Erythroblast (primary cell): ENCODE data around the gene KIF13A.
"Not testable (repeated sequence)": the region's sequence is repeated elsewhere in the genome, so short reads cannot be mapped to it uniquely, and the experiment has no call there.

Source experiments
- DNase-seq, 2 experiments: peaks; one replicate each; lab custom pipeline; 2025; lab: John Stamatoyannopoulos, UW
- GATA1 ChIP-seq: IDR thresholded peaks from 2 replicates; pipeline ENCODE4 v1.6.1; 2011; ENCODE audit warnings: low read depth, mild to moderate bottlenecking, control low read depth, low read length, moderate library complexity
- POLR2A ChIP-seq: IDR thresholded peaks from 2 replicates; pipeline ENCODE4 v1.6.1; 2011; ENCODE audit warnings: mild to moderate bottlenecking, low read length

Gene KIF13A

DNA sequence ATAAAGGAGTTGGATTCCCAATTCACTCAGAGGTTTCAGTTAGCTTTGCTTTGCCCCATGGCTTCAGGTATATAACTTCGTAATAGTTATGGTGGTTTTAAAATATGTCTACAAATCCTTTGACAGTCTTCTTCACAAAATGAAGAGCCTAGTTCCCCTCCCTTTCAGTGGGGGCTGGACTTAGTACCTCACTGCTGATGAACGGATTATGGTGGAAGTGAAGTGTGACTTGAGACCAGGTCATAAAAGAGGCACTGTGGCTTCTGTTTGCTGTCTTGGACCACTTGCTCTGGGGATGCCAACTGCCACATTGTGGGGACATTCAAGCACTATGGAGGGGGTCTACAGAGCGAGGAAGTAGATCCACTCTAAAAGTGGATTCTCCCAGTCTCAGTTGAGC, 233.2 kb downstream of the KIF13A start:
- no peak for TF ChIP-seq POLR2A
- no peak for TF ChIP-seq GATA1
- DNase-seq = no peak

DNA sequence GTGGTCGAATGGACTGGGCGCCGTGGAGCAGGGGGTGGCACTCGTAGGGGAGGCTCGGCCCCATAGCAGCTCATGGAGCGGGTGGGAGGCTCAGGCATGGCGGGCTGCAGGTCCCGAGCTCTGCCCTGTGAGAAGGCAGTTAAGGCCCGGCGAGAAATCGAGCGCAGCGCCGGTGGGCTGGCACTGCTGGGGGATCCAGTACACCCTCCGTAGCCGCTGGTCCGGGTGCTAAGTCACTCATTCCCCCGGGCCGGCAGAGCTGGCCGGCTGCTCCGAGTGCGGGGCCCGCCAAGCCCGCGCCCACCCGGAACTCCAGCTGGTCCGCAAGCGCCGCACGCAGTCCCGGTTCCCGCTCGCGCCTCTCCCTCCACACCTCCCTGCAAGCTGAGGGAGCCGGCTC, 242.1 kb downstream of the KIF13A start:
- DNase-seq = not testable (repeated sequence)

DNA sequence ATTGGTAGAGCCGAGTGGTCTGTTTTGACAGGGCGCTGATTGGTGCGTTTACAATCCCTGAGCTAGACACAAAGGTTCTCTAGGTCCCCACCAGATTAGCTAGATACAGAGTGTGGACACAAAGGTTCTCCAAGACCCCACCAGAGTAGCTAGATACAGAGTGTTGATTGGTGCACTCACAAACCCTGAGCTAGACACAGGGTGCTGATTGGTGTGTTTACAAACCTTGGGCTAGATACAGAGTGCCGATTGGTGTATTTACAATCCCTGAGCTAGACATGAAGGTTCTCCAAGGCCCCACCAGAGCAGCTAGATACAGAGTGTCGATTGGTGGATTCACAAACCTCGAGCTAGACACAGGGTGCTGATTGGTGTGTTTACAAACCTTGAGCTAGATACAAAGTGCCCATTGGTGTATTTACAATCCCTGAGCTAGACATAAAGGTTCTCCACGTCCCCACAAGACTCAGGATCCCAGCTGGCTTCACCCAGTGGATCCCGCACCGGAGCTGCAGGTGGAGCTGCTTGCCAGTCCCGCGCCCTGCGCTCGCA, 242.6 kb downstream of the KIF13A start:
- not testable (repeated sequence) for DNase-seq

DNA sequence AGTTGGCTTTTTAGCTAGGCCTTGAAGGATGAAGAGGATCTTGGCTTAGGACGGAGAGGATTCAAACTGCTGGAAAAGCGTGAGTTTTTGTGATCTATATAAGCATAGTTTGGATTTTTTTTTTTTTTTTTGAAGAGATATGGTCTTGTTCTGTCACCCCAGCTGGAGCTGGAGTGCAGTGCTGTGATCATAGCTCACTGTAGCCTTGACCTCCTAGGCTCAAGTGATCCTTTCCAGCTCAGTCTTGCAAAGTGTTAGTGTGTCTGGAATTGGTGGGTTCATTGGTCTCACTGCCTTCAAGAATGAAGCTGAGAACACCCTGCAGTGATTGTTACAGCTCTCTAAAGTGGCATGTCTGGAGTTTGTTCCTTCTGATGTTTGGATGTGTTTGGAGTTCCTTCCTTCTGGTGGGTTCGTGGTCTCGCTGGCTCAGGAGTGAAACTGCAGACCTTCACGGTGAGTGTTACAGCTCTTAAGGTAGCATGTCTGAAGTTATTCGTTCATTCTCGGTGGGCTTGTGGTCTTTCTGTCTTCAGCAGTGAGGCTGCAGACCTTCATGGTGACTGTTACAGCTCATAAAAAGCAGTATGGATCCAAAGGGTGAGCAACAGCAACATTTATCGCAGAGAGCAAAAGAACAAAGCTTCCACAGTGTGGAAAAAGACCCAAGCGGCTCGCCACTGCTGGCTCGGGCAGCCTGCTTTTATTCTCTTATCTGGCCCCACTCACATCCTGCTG, 243.2 kb downstream of the KIF13A start:
- TF ChIP-seq POLR2A (no peak), GATA1 (no peak)
- DNase-seq = no peak

DNA sequence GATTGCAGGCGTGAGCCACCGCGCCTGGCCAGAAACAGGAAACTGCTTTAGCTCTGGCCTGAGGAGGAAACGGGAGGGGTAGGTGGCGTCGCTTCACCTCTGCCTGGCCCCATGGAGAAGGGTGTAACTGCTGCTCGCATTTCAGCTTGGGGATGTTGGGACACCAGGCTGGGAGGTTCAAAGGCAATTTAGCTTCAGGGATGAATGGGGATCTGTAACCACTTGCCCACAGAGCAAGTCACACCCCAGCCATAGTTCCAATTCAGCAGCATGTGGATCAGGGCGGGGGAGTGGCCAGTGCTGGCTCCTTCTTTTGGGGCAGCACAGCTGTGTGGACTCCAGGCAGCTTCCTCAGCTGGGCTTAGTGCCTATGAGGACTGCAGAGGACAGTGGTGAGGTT, 245.9 kb downstream of the KIF13A start:
- TF ChIP-seq GATA1 = no peak
- TF ChIP-seq POLR2A = no peak

DNA sequence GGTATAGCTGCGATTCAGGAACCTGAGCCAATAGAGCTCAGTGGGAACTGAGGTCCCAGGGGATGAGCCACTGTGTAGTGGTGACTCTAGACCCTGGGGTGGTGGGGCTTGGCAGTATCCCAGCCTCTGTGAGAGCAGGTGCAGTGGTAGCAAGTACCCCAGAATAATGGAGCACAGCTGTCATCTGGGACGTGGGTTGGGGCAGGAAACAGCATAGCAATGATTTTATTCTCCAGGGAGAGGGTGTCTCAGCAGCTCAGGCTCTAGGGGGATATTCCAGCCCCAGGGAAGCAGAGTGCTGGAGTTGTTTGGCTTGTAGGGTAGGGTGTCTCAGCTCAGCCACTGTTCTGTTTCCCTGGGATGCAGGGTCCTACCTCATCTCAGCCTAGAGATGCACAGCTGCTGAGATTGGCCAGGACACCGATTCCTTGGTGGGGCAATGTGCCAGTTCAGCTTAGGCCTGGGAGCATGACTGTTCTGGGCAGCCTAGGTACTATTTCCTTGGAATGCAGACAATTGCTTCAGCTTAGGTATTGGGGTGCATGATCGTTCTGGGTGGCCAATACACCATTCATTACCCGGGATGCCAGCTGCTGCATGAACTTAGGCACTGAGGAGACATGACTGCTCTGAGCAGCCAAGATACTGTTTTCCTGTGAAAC, 246.7 kb downstream of the KIF13A start:
- TF ChIP-seq POLR2A (no peak), GATA1 (no peak)
- no peak for DNase-seq

More for the DNA sequence above, 245.9 kb downstream of the KIF13A start:
- no peak for DNase-seq

DNA sequence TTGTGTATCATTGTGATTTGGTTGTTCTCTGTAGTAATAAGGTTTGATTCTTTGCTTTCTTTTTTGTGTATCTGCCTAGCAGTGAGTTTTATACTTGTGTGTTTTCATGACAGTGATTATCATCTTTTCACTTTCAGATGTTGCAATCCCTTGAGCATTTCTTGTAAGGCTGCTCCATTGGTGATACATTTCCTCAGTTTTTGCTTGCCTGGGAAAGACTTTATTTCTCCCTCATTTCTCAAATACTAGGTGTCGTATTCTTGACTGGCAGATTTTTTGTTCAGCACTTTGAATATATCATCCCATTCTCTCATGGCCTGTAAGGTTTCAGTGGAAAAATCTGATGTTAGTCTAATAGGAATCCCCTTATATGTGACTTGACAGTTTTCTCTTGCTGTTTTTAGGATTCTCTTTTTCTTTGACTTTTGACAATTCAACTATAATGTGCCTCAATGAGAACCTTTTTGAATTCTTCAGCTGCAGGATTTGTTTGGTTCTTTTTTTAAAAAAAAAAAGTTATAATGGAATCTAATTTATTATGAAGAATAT, 249.7 kb downstream of the KIF13A start:
- TF ChIP-seq GATA1 (no peak), POLR2A (no peak)
- no peak for DNase-seq

DNA sequence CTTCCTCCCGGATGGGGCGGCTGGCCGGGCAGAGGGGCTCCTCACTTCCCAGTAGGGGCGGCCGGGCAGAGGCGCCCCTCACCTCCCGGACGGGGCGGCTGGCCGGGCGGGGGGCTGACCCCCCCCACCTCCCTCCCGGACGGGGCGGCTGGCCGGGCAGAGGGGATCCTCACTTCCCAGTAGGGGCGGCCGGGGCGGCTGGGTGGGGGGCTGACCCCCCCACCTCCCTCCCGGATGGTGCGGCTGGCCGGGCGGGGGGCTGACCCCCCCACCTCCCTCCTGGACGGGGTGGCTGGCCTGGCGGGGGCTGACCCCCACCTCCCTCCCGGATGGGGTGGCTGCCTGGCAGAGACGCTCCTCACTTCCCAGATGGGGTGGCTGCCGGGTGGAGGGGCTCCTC, 252.1 kb downstream of the KIF13A start:
- not testable (repeated sequence) for DNase-seq

DNA sequence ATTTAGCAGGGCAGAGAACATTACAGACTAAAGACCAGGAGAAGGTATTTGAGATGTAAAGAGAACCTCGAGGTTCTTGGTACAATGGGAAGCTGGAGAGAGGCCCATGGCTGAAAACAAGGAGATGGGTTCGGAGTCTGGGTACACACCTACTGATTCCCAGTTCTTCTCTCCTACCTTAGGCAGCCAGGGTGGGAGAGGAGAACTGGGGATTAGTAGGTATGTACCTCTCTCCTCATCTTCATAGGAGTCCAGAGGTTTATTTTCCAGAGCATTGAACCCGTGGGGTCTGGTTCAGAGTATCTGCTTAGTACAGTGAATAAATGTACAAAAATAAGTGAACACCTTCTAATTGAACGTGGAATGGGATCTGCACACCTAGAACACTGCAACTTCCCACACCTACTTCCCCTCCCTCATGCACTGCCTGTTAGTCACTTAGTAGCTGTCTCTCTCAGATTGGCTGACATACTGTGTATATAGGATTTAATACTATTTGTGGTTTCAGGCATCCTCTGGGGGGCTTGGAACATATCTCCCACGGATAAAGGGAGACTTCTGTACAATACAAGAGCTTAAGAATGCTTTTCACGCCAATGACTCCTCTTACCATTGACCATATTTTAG, 257.2 kb downstream of the KIF13A start:
- TF ChIP-seq GATA1 = no peak
- TF ChIP-seq POLR2A = no peak
- no peak for DNase-seq

DNA sequence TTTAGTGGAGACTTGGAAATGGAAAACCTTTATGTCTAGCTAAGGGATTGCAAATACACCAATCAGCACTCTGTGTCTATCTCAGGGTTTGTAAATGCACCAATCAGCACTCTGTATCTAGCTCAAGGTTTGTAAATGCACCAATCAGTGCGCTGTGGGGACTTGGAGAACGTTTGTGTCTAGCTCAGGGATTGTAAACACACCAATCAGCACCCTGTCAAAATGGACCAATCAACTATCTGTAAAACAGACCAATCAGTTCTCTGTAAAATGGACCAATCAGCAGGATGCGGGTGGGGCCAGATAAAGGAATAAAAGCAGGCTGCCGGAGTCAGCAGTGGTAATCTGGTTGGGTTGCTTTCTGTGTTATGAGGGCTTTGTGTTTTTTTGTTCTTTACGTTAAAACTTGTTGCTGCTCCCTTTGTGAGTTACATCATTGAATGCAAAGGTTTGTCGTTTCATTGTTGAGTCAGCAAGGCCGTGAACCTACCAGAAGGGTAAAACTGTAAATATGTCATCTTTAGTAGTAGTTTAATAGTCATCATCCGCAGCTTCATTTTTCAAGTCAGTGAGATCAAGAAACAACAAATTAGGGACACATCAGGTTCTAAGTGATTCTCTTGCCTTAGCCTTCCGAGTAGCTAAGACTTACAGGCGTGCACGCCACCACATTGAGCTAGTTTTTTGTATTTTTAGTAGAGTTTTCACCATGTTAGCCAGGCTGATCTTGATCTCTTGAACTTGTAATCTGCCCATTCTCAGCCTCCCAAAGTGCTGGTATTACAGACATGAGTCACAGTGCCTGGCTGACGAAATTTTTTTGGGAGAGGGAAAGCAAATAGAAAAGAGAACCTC, 258.0 kb downstream of the KIF13A start:
- TF ChIP-seq GATA1 (no peak), POLR2A (no peak)
- DNase-seq = peak; percentile 10 to 28

DNA sequence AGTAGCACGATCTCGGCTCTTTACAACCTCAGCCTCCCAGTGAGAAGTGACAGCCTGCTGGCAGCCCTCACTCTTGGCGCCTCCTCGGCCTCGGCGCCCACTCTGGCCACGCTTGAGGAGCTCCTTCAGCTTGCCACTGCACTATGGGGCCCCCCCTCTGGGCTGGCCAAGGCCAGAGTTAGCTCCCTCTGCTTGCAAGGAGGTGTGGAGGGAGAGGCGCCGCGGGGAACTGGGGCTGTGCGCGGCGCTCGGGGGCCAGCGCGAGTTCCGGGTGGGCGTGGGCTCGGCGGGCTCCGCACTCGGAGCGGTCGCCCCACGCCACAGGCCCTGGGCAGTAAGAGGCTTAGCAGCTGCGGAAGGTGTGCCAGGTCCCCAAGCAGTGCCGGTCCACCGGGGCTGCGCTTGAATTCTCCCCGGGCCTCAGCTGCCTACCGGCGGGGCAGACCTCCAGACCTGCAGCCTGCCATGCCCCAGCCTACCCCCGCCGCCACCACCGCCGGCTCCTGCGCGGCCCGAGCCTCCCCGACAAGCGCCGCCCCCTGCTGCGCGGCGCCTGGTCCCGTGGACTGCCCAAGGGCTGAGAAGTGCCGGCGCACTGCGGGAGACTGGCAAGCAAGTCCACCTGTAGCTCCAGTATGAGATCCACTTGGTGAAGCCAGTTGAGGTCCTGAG, 258.7 kb downstream of the KIF13A start:
- no peak for DNase-seq
- TF ChIP-seq GATA1 (no peak), POLR2A (no peak)

DNA sequence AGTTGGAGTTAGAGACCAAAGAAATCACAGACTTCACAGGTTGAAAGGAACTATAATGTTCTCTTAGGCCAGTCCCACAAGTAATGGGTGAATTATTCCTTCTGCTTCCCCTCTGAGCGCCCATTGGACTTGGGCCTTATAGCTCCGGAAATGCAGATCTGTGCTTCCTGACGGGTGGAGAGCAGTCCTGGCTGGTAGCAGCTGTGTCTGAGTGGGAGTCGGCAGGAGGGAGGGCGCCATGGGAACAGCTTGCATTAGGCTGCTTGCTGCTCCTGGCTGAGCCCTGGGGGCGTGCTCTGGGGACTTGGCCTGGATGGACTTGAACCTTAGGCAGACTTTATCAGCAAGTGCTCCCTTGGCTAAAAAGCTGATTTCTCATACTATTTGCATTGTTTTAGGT, 262.4 kb downstream of the KIF13A start:
- TF ChIP-seq GATA1 = no peak
- no peak for TF ChIP-seq POLR2A
- no peak for DNase-seq

DNA sequence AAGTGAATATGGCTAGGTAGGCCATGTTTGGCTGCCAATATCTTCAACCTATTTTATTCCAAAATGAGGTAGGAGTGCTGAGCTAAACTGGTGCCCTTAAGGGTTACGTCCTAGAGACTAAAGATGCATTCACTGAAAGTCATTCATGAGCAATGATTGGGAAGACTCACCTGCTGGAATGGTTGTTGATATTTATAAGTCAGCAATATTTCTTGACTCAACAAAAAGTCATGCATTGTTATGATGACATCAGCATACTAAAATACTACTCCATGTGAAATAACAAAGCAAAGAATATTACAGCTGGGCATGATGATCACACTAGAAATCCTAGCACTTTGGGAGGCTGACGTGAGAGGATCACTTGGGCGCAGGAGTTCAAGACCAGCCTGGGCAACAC, 263.1 kb downstream of the KIF13A start:
- DNase-seq = no peak
- no peak for TF ChIP-seq POLR2A
- TF ChIP-seq GATA1 = no peak

DNA sequence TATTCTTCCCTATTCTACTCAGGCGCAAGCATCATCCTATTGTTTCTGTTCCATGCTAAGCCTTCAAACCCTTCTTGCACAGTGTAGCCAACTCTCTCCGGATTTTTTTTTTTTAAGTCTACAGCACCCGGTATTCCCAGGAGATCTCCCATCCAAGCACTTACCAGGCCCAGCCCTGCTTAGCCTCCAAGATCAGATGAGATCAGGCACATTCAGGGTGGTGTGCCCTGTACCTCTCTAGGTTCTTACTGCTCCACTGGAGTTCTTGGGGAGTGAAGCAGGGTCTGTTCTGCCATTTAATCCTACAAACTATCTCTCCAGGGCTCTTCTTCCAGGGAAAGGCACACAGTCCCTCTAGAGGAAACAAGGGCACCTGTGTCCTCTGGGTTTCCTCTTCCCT, 265.8 kb downstream of the KIF13A start:
- no peak for TF ChIP-seq GATA1
- no peak for TF ChIP-seq POLR2A
- no peak for DNase-seq
